Epithelial cell of proximal tubule (primary cell): ENCODE data around the gene ZDHHC8. TPM values are rescaled to one million over a fixed set of nuclear protein-coding genes. Genes with fewer than 3 reads are reported as not detected.

Experiments used
- DNase-seq: peaks from one replicate; pipeline ENCODE4 v3.0.0-alpha.2; 2011; ENCODE audit warnings: low read depth
- H3K4me3 ChIP-seq: 2 replicates; pipeline ENCODE4 v1.5.1; 2011; ENCODE audit warnings: low read depth, mild to moderate bottlenecking, low read length
- total RNA-seq: library from RNA; depleted of rRNA; stranded (reverse); fragments of >200 nt; gene quantifications from 2 replicates; pipeline ENCODE4 v1.2.3, GENCODE V29; 2015
- TF ChIP-seq, protein P1 (sequence below): conservative IDR thresholded peaks from 2 replicates; pipeline ENCODE4 v1.5.1; 2012; ENCODE audit warnings: low read depth, mild to moderate bottlenecking, low read length

ZDHHC8 gene
- total RNA-seq, 1 donor from 2014 or later, result 37.8 TPM

DNA sequence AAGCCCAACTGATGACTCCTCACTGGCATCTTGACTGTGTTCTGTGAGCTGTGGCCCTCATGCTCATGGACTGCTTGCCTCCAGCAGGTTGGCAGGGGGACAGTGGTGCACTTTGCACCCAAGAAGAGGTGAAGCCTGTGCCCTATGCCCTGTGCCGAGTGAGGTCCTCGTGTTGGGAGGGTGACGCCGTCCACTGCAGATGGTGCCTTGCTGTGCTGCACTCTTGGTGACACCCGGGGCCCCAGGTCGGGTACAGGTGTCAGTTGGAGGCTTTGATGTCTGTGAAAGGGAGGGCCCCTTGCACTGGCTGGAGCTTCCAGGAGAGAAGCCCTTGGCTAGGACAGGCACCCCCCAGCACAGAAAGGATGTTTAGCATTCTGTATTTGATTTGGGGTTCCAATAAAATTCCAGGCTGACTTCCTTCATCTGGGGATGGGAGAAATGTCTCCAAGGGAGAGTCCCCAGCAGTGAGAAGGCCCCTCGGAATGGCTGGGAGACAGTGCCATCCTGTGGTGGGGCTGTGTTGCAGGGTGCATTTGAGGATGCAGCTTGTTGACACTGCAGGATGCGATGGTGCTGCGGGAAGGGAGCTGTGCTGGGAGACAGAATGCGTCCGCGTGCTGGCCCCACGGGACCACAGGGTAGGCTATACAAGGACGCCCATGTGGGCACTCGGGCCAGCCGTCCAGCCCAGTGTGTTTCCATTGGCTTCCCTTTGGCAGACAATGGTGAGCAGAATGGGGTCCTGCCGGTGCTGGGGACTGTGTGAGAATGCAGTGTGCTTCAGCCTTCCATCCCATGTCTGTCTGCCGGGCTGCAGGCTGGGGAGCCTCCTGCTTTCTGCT lies 2.5 kb upstream of the ZDHHC8 start:
- TF ChIP-seq, protein P1, sequence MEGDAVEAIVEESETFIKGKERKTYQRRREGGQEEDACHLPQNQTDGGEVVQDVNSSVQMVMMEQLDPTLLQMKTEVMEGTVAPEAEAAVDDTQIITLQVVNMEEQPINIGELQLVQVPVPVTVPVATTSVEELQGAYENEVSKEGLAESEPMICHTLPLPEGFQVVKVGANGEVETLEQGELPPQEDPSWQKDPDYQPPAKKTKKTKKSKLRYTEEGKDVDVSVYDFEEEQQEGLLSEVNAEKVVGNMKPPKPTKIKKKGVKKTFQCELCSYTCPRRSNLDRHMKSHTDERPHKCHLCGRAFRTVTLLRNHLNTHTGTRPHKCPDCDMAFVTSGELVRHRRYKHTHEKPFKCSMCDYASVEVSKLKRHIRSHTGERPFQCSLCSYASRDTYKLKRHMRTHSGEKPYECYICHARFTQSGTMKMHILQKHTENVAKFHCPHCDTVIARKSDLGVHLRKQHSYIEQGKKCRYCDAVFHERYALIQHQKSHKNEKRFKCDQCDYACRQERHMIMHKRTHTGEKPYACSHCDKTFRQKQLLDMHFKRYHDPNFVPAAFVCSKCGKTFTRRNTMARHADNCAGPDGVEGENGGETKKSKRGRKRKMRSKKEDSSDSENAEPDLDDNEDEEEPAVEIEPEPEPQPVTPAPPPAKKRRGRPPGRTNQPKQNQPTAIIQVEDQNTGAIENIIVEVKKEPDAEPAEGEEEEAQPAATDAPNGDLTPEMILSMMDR, result peak; percentile 57
- no peak overlapping the region for H3K4me3 ChIP-seq
- no peak for DNase-seq

DNA sequence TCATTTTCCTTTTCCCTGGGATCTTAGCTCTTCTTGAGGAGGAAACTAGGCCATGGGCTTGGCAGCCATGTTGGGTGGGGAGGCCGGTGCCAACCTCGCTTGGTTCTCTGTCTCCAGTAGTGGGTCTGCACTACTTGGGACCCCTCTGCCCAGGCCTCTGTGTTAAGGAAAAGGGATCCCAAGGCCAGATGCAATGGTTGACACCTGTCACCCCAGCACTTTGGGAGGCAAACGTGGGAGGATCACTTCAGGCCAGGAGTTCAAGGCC lies 1.9 kb upstream of the ZDHHC8 start:
- TF ChIP-seq, protein P1, result no peak
- H3K4me3 ChIP-seq, result no peak overlapping the region
- DNase-seq, result no peak

DNA sequence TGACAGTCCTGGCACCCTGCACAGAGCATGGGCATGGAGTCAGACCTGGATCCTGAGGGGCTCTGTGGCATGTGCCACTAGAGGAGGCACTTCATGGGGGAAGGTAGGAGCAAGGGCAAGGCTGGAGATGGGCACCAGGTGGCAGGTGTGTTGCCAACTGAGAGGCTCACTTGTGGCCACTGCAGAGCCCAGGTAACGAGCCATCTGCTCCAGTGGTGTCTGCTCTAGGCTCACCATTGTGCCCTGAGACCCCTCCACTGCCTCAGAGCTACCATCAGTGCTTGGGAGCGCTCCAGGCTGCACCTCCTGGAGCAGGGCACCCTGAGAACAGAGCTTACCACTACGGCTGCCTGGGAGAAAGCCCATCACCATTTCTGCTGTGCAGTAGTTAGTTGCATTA lies 1.3 kb upstream of the ZDHHC8 start:
- TF ChIP-seq, protein P1, result no peak
- DNase-seq, result no peak
- H3K4me3 ChIP-seq, result no peak overlapping the region

DNA sequence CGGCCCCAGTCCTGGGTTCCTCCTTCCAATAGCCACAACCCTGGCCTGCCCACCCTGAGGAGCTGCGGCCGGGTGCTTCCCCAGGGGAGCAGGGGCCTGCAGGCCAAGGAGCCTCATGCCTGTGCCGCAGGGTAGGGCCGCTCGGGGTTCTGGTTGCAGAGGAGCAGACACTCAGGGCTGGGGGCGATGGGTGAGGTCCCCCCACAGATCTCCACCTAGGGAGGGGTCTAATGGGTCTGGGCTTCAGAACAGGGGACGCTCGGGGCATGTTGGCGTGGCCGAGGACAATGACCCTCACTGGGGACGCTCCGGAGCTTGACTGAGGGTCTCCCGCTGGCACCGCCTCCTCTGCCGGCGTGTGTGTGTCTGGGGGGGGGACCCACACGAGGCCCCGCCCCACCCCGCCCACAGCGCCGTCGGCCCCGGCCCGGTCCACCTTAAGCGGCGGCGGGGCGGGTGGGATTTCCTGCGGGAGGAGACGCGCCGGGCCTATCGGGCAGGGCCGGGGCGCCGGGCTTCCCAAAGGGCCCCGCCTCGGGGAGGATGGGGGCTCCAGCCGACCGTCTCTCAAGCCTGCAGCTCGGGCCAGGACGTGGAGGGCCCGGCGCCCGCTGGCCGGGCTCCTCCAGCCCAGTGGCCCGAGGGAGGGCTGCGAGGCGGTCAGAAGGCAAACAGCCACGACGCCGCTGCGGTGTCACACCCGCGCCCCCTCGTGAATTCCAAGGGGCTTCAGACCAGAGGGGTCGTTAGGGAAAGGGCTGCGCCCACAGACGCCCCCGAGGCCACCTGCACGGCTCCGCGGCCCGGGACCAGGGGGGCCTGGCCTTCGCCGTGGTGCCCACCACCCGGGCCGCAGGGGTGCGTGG lies 640 bp upstream of the ZDHHC8 start:
- peak overlapping the region; percentile 85 for H3K4me3 ChIP-seq
- DNase-seq, result no peak

DNA sequence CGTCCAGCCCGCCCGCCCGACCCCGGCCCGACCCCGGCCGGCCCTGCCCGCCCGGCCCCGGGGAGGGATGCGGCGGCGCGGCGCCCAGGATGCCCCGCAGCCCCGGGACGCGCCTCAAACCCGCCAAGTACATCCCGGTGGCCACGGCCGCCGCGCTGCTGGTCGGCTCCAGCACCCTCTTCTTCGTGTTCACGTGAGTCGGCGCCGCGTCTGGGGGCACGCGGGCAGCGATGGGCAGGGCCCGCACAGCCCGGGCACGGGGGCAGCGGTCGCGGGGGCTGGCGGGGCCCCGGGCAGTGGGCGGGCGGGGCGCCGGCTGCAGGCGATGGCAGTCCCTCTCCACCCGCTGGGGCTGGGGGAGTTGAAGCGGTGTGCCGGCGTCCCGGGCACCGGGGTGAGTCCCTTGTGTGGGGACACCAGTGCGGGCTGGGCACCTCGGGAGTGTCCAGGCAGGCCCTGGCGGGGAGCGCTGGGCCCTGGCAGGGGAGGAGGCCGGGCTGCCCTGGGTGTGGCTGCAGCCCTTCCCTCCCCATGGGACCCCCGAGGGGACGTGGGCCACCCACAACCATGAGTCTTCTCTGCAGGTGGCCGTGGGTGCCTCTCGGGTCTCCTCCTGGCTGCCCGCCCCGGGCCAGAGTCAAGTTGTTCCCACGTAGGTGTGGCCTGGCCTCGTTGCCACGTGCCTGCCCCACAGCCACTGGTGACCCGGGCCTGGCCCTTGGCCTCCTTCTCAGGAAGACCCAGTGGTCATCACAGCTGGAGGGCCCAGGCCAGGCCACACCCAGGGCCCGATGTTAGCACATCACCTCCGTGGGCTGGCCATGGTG lies 468 bp downstream of the ZDHHC8 start:
- TF ChIP-seq, protein P1, result no peak
- DNase-seq, result no peak
- peak overlapping the region; percentile 81 for H3K4me3 ChIP-seq

More for the DNA sequence above, 640 bp upstream of the ZDHHC8 start:
- TF ChIP-seq, protein P1, result no peak

DNA sequence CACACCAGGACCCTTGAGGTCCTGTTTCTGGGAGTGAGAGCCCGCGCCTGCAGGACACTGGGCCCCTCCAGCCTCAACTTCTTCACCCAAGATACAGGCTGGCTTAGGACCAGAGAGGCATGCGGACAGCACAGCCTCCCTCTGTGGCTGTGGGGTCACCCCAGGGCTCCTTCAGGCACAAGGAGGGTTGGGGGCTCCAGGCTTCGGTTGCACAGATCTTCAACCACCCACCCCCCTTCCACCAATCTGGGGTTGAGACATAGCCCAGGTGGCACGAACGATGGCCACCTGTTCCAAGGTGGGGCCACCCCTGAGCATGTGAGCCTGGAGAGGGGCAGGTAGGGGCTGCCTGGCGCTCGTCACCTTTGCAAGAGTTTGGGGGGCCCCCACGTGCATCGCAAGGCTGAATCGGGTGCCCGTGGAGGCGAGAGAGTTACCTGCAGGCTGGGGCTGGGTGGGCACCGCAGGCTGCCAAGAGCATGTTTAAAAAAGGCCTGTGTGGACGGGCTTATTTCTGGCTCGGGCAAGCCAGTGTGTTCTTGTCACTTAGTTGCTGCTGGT lies 1.2 kb downstream of the ZDHHC8 start:
- TF ChIP-seq, protein P1, result no peak
- no peak for DNase-seq
- H3K4me3 ChIP-seq, result peak overlapping the region; percentile 81
